SH-SY5Y (cell line): ENCODE data around the gene PRKAR2A.

ENCODE experiments used
- GATA2 ChIP-seq: IDR thresholded peaks from 2 replicates; pipeline ENCODE4 v1.6.1; 2011; ENCODE audit warnings: mild to moderate bottlenecking, low read depth, low read length
- GATA3 ChIP-seq: IDR thresholded peaks from 2 replicates; pipeline ENCODE4 v1.6.1; 2011; ENCODE audit warnings: low read depth, mild to moderate bottlenecking, low read length, moderate library complexity

GRCh38 chr3:48748754-48749153, 98.9 kb downstream of the PRKAR2A start:
- TF ChIP-seq GATA2 (no peak), GATA3 (no peak)
